Epidermal melanocyte (primary cell): ENCODE measurements around the gene IRF2BP1.
"Not testable (repeated sequence)": the region's sequence is repeated elsewhere in the genome, so short reads cannot be mapped to it uniquely, and the experiment has no call there.

Experiments
- DNase-seq: peaks from one replicate; pipeline ENCODE4 v3.0.0; 2011; ENCODE audit warnings: low spot score; ENCODE audit not compliant: insufficient read length

The IRF2BP1 gene

GRCh38 chr19:45881909-45882528 lies 3.9 kb downstream of the IRF2BP1 start:
- peak; percentile 13 for DNase-seq

DNA sequence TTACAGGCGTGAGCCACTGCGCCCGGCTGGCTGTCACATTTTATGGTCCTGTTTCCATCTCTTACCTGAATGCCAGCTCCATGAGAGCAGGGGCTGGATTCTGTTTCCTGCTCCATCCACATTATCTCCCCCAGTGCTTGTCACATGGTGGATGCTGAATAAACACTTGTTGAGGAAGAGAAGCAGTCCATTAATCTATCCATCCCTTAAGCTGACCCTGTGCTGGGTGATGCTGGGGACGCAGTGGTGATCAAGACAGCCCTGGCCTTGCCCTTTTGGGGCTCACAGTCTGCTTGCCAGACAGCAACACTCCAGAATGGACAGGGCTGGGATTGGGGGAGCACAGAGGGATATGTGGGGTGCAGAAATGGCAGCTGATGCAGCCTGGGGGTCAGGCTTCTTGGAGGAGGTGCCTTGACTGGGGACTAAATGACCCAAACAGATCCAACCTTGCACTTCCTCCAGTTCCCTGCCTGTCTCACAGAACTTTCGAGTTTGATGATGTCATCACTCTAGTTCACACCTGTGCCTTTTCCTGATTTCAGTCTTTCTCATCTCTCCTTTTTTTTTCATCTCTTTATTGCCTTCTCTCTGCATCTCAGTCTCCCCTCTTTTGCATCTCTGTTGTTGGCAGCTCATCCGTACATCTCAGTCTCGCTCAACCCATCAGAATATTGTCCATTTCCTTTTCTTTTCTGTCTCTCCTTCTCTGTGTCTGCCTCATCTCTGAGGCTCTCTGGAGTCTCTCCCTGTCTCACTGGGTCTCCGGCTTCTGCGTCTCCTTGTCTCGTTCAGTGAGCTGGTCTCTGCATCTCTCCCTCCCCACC lies 4.6 kb downstream of the IRF2BP1 start:
- DNase-seq: no peak

GRCh38 chr19:45879971-45880370 lies 6.0 kb downstream of the IRF2BP1 start:
- DNase-seq: peak; percentile 11

DNA sequence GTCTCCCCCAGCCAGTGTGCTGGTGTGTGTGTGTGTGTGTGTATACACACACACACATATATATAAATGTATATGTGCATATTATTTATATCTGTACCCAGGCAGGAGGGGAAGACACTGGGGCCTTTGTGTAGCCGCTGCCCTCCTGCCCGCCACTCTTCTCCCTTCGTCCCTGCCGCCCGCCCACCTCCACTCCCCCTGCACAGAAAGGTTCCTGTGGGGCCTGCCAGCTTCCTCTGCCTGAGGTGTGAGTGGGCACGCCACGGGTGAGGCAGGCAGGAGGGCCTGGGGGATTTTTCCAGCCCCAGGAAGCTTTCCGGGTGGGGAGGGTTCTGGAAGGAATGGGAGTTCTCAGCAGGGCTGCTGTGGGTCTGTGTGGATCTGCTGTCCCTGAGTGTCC lies 6.9 kb downstream of the IRF2BP1 start:
- DNase-seq: peak; percentile 15

- peak; percentile 13 for DNase-seq
Measured at GRCh38 chr19:45878043-45878794, 7.7 kb downstream of the IRF2BP1 start.

- DNase-seq: peak; percentile 21
Measured at GRCh38 chr19:45876411-45877197, 9.3 kb downstream of the IRF2BP1 start.

- no peak for DNase-seq
Measured at GRCh38 chr19:45876161-45876410, 9.9 kb downstream of the IRF2BP1 start.

GRCh38 chr19:45874620-45874966 lies 11.3 kb downstream of the IRF2BP1 start:
- DNase-seq: no peak

DNA sequence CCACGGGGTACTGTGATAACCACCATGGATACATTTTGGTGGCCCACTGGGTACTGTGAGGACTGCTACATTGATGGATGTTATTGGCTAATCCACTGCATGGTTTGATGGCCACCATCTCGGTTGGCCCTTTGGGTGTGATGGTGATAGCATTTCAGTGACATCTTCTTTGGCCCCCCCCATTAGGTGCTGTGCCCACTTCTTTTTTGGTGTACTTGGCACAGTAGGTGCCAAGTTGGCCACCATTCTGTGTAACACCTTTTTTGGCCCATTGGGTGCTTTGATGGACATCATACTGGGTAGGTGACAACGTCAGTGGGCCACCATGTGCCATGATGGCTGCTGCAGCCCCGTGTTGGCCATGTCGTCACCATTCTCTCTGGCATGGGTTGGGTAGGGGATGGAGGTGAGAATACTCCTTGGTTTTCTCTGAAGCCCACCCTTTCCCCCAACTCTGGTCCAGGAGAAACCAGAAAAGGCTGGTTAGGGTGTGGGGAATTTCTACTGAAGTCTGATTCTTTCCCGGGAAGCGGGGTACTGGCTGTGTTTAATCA lies 12.6 kb downstream of the IRF2BP1 start:
- no peak for DNase-seq

DNA sequence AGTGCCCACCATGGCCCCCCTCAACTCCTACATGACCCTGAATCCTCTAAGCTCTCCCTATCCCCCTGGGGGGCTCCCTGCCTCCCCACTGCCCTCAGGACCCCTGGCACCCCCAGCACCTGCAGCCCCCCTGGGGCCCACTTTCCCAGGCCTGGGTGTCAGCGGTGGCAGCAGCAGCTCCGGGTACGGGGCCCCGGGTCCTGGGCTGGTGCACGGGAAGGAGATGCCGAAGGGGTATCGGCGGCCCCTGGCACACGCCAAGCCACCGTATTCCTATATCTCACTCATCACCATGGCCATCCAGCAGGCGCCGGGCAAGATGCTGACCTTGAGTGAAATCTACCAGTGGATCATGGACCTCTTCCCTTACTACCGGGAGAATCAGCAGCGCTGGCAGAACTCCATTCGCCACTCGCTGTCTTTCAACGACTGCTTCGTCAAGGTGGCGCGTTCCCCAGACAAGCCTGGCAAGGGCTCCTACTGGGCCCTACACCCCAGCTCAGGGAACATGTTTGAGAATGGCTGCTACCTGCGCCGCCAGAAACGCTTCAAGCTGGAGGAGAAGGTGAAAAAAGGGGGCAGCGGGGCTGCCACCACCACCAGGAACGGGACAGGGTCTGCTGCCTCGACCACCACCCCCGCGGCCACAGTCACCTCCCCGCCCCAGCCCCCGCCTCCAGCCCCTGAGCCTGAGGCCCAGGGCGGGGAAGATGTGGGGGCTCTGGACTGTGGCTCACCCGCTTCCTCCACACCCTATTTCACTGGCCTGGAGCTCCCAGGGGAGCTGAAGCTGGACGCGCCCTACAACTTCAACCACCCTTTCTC lies 13.6 kb downstream of the IRF2BP1 start:
- DNase-seq: no peak

- DNase-seq: no peak
Measured at GRCh38 chr19:45870798-45871197, 15.1 kb downstream of the IRF2BP1 start.

GRCh38 chr19:45867241-45867640 lies 18.7 kb downstream of the IRF2BP1 start:
- not testable (repeated sequence) for DNase-seq

GRCh38 chr19:45866400-45867176 lies 19.4 kb downstream of the IRF2BP1 start:
- no peak for DNase-seq

- no peak for DNase-seq
Measured at GRCh38 chr19:45865269-45865948, 20.5 kb downstream of the IRF2BP1 start.

- no peak for DNase-seq
Measured at GRCh38 chr19:45864629-45865082, 21.3 kb downstream of the IRF2BP1 start.

DNA sequence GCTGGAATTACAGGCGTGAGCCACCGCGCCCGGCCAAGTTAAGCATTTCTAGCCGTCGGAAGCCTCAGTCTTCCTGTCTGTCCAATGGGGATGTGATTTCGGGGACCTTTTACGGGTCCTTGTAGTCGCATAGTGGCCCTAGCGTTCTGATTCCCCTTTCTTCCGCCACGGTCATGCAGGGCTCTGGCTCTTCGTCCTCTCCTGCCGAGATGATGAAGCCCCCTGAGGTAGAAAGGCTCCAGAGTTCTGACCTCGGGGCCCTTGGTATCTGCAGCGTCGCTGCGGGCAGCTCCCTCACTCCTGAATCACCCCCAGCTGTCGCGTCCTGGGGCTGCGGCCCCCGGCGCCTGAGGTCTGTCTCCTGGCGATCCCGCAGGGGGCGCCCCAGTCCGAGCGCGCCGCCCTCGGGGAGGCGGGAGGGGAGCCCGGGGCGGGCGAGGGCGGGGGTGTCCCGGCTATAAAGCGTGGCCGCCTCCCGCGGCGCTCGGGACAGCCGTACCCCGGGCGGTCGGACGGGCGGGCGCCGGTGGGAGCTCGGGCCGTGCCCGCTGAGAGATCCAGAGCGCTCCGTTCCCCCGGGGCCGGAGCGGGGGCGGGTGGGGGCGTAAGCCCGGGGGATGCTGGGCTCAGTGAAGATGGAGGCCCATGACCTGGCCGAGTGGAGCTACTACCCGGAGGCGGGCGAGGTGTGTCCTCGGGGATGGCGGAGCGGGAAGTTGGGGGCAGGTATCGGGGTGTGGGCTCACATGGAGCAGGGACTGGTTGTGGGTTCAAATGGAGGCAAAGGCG lies 21.9 kb downstream of the IRF2BP1 start, which contains the start of gene FOXA3:
FOXA3 (plus strand) TSS at position 487 of the 789 bp plus-strand sequence; CDS start at position 618, 131 bp downstream.
- DNase-seq: no peak

DNA sequence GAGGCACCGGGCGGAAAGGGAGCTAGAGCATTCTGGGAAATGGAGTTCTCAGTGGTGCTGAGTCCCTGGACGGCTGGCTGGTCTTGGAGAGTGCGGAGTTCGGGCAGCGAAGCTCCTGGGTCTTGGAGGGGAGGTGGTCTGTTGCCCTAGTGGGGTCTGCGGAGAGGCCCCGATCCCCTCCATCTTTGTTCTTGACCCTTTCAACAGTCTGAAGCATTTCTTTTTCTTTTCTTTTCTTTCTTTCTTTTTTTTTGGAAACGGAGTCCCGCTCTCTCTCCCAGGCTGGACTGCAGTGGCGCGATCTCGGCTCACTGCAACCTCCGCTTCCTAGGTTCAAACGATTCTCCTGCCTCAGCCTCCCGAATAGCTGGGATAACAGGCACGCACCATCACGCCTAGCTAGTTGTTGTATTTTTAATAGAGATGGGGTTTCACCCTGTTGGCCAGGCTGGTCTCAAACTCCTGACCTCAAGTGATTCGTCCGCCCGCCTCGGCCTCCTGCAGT lies 22.6 kb downstream of the IRF2BP1 start:
- DNase-seq: no peak
